ENCODE measurements around the gene DGKZ.

GRCh38 chr11:46414879-46415278 is 67.6 kb downstream of the DGKZ start:
- TF ChIP-seq CTCF (IDR thresholded peaks at IDR 0.05) (no peak), ZFX (IDR thresholded peaks at IDR 0.05; ENCODE audit: borderline replicate concordance) (no peak)

All from 22Rv1 (cell line).